SK-N-DZ (cell line): ENCODE measurements around the gene ZNF143.
"Not testable (repeated sequence)": the region's sequence is repeated elsewhere in the genome, so short reads cannot be mapped to it uniquely, and the experiment has no call there.

Experiments used
- DNase-seq: peaks from one replicate; pipeline ENCODE4 v3.0.0-alpha.2; 2015; ENCODE audit warnings: low spot score

The ZNF143 gene

GRCh38 chr11:9495803-9496514 lies 35.1 kb downstream of the ZNF143 start:
- no peak for DNase-seq

GRCh38 chr11:9498457-9499078 lies 37.8 kb downstream of the ZNF143 start:
- DNase-seq = no peak

- peak; percentile 72 for DNase-seq
Observed at GRCh38 chr11:9506489-9507276, 45.9 kb downstream of the ZNF143 start.

- no peak for DNase-seq
Observed at GRCh38 chr11:9507277-9507580, 46.4 kb downstream of the ZNF143 start.

- no peak for DNase-seq
Observed at GRCh38 chr11:9509041-9509440, 48.2 kb downstream of the ZNF143 start.

GRCh38 chr11:9512370-9513019 lies 51.7 kb downstream of the ZNF143 start:
- no peak for DNase-seq

GRCh38 chr11:9514576-9514975 lies 53.8 kb downstream of the ZNF143 start:
- DNase-seq = not testable (repeated sequence)

GRCh38 chr11:9516113-9516512 lies 55.3 kb downstream of the ZNF143 start:
- DNase-seq = no peak

- DNase-seq = no peak
Observed at GRCh38 chr11:9518835-9519410, 58.1 kb downstream of the ZNF143 start.

GRCh38 chr11:9524001-9524400 lies 63.2 kb downstream of the ZNF143 start:
- DNase-seq = no peak

- DNase-seq = no peak
Observed at GRCh38 chr11:9525116-9525515, 64.3 kb downstream of the ZNF143 start.

- no peak for DNase-seq
Observed at GRCh38 chr11:9527481-9528135, 66.8 kb downstream of the ZNF143 start.

- DNase-seq = no peak
Observed at GRCh38 chr11:9528136-9528501, 67.3 kb downstream of the ZNF143 start.

GRCh38 chr11:9528573-9529333 lies 67.9 kb downstream of the ZNF143 start:
- DNase-seq = no peak

- no peak for DNase-seq
Observed at GRCh38 chr11:9529334-9529650, 68.5 kb downstream of the ZNF143 start.

GRCh38 chr11:9530020-9530621 lies 69.3 kb downstream of the ZNF143 start:
- no peak for DNase-seq

- no peak for DNase-seq
Observed at GRCh38 chr11:9530901-9531625, 70.3 kb downstream of the ZNF143 start.

GRCh38 chr11:9533058-9533457 lies 72.2 kb downstream of the ZNF143 start:
- no peak for DNase-seq

- no peak for DNase-seq
Observed at GRCh38 chr11:9533736-9534473, 73.1 kb downstream of the ZNF143 start.
